Glutamatergic neuron (in vitro differentiated cells): ENCODE data around the gene PRODH. TPM values are rescaled to one million over a fixed set of nuclear protein-coding genes. Genes with fewer than 3 reads are reported as not detected.
"Not testable (repeated sequence)": the region's sequence is repeated elsewhere in the genome, so short reads cannot be mapped to it uniquely, and the experiment has no call there.

Experiments
- DNase-seq: peaks from one replicate; pipeline ENCODE4 v3.0.0; 2022
- H3K27ac Mint-ChIP-seq: one replicate; pipeline ENCODE4 v1.8.0; 2020; ENCODE audit warnings: mild to moderate bottlenecking, mixed read lengths, inconsistent platforms; ENCODE audit not compliant: unreplicated experiment
- H3K27me3 Mint-ChIP-seq: one replicate; pipeline ENCODE4 v1.8.0; 2020; ENCODE audit warnings: mild to moderate bottlenecking, moderate library complexity, mixed read lengths, inconsistent platforms; ENCODE audit not compliant: unreplicated experiment
- H3K36me3 Mint-ChIP-seq: one replicate; pipeline ENCODE4 v1.8.0; 2020; ENCODE audit warnings: mild to moderate bottlenecking, mixed read lengths, inconsistent platforms; ENCODE audit not compliant: unreplicated experiment
- H3K4me1 Mint-ChIP-seq: one replicate; pipeline ENCODE4 v1.8.0; 2020; ENCODE audit warnings: mild to moderate bottlenecking, low read depth, mixed read lengths, inconsistent platforms; ENCODE audit not compliant: unreplicated experiment
- H3K4me3 Mint-ChIP-seq: one replicate; pipeline ENCODE4 v1.8.0; 2020; ENCODE audit warnings: mild to moderate bottlenecking, mixed read lengths, inconsistent platforms; ENCODE audit not compliant: unreplicated experiment
- H3K9me3 Mint-ChIP-seq: one replicate; pipeline ENCODE4 v1.8.0; 2020; ENCODE audit warnings: mild to moderate bottlenecking, moderate library complexity, mixed read lengths, inconsistent platforms; ENCODE audit not compliant: unreplicated experiment
- CTCF ChIP-seq: fragments of 200-600 bp; sonication (generic); IDR thresholded peaks from one replicate; pipeline ENCODE4 v1.5.0; 2021; ENCODE audit not compliant: partially characterized antibody, unreplicated experiment
- total RNA-seq: library from RNA; stranded (reverse); fragmentation: NEBNext Ultra II Directional; extraction: Animal tissue kit (Norgen Biotek cat#: 25700); gene quantifications from one replicate; pipeline ENCODE4 v1.2.1, GENCODE V29; 2021; ENCODE audit not compliant: unreplicated experiment

Gene PRODH
- total RNA-seq, 1 donor from 2014 or later = 4.0 TPM

- Mint-ChIP-seq H3K27ac (no peak overlapping the region), H3K4me1 (no peaks in the 10 kb centered on the region), H3K9me3 (no peaks in the 10 kb centered on the region), H3K4me3 (no peak overlapping the region), H3K27me3 (no peaks in the 10 kb centered on the region), H3K36me3 (no peaks in the 10 kb centered on the region)
- no peak for DNase-seq
- no peak for TF ChIP-seq CTCF
Measured at GRCh38 chr22:18929459-18929858, 6.6 kb downstream of the PRODH start.

- DNase-seq = no peak
- no peak overlapping the region for H3K27ac Mint-ChIP-seq
- no peak for TF ChIP-seq CTCF
- no peaks in the 10 kb centered on the region for H3K27me3 Mint-ChIP-seq
- no peaks in the 10 kb centered on the region for H3K36me3 Mint-ChIP-seq
- no peak overlapping the region for H3K4me3 Mint-ChIP-seq
- no peaks in the 10 kb centered on the region for H3K9me3 Mint-ChIP-seq
- H3K4me1 Mint-ChIP-seq = no peaks in the 10 kb centered on the region
Measured at GRCh38 chr22:18927573-18927972, 8.5 kb downstream of the PRODH start.

- no peak for TF ChIP-seq CTCF
- no peaks in the 10 kb centered on the region for H3K4me1 Mint-ChIP-seq
- H3K27ac Mint-ChIP-seq = no peak overlapping the region
- H3K9me3 Mint-ChIP-seq = no peaks in the 10 kb centered on the region
- DNase-seq = no peak
- no peak overlapping the region for H3K4me3 Mint-ChIP-seq
- H3K36me3 Mint-ChIP-seq = no peaks in the 10 kb centered on the region
- H3K27me3 Mint-ChIP-seq = no peaks in the 10 kb centered on the region
Measured at GRCh38 chr22:18927020-18927419, 9.1 kb downstream of the PRODH start.

- Mint-ChIP-seq H3K27ac (no peak overlapping the region), H3K4me1 (no peaks in the 10 kb centered on the region), H3K36me3 (no peaks in the 10 kb centered on the region), H3K9me3 (no peaks in the 10 kb centered on the region), H3K27me3 (no peaks in the 10 kb centered on the region), H3K4me3 (no peak overlapping the region)
- no peak for TF ChIP-seq CTCF
- no peak for DNase-seq
Measured at GRCh38 chr22:18925368-18926064, 10.6 kb downstream of the PRODH start.

GRCh38 chr22:18920257-18920902, 15.7 kb downstream of the PRODH start:
- not testable (repeated sequence) for H3K9me3 Mint-ChIP-seq, H3K27ac Mint-ChIP-seq, H3K27me3 Mint-ChIP-seq, DNase-seq, H3K4me1 Mint-ChIP-seq, H3K36me3 Mint-ChIP-seq, H3K4me3 Mint-ChIP-seq

GRCh38 chr22:18917818-18918217, 18.3 kb downstream of the PRODH start:
- not testable (repeated sequence) for H3K9me3 Mint-ChIP-seq, H3K27me3 Mint-ChIP-seq, H3K27ac Mint-ChIP-seq, H3K4me1 Mint-ChIP-seq, H3K4me3 Mint-ChIP-seq, DNase-seq, H3K36me3 Mint-ChIP-seq

- not testable (repeated sequence) for H3K4me1 Mint-ChIP-seq, H3K4me3 Mint-ChIP-seq, H3K27me3 Mint-ChIP-seq, H3K9me3 Mint-ChIP-seq, H3K27ac Mint-ChIP-seq, DNase-seq, H3K36me3 Mint-ChIP-seq
Measured at GRCh38 chr22:18915550-18915949, 20.5 kb downstream of the PRODH start.

- H3K4me1 Mint-ChIP-seq, H3K27ac Mint-ChIP-seq, H3K4me3 Mint-ChIP-seq, H3K36me3 Mint-ChIP-seq, H3K27me3 Mint-ChIP-seq, DNase-seq, H3K9me3 Mint-ChIP-seq: not testable (repeated sequence)
Measured at GRCh38 chr22:18914558-18914957, 21.5 kb downstream of the PRODH start.
